Measurements from ENCODE around the gene TRIO.

DNA sequence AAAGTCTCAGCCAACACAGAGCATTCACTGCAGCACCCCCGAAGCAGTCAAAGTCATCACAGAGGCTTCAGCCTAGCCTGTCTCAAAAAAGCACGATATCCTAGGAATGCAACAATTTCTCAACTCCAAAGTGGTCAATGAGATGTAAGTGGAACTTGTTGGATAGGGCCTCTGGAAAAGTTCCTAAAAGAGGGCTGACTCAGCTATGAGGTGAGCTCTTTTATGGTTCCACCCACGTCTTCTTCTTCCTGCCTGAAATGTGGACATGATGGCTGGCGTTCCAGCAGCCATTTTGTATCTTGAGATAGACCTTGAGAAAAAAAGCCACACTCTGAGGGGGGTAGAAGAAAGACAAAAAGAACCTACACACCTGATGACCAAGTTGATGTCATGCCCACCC, 32.5 kb upstream of the TRIO start:
- TF ChIP-seq, protein P1, sequence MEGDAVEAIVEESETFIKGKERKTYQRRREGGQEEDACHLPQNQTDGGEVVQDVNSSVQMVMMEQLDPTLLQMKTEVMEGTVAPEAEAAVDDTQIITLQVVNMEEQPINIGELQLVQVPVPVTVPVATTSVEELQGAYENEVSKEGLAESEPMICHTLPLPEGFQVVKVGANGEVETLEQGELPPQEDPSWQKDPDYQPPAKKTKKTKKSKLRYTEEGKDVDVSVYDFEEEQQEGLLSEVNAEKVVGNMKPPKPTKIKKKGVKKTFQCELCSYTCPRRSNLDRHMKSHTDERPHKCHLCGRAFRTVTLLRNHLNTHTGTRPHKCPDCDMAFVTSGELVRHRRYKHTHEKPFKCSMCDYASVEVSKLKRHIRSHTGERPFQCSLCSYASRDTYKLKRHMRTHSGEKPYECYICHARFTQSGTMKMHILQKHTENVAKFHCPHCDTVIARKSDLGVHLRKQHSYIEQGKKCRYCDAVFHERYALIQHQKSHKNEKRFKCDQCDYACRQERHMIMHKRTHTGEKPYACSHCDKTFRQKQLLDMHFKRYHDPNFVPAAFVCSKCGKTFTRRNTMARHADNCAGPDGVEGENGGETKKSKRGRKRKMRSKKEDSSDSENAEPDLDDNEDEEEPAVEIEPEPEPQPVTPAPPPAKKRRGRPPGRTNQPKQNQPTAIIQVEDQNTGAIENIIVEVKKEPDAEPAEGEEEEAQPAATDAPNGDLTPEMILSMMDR (IDR thresholded peaks at IDR 0.05): no peak
- TF ChIP-seq POLR2A (IDR thresholded peaks at IDR 0.05): no peak
- TF ChIP-seq EP300 (IDR thresholded peaks at IDR 0.05): no peak
- no peak for TF ChIP-seq POLR2AphosphoS5 (IDR thresholded peaks at IDR 0.05)

Measured in upper lobe of left lung (tissue), 4 donors.